Endothelial cell of umbilical vein (primary cell): ENCODE measurements around the gene TCN2. TPM values are rescaled to one million over a fixed set of nuclear protein-coding genes. Genes with fewer than 3 reads are reported as not detected.

Experiments used
- polyA plus RNA-seq, 4 experiments: library from polyadenylated mRNA; depleted of rRNA in 3 of 4; stranded (reverse) in 3 of 4; unstranded in 1 of 4; fragments of >200 nt; gene quantifications; 2 replicates each; pipeline versions ENCODE4 v1.2.1 to v1.2.3, GENCODE V29; 2011 to 2012; ENCODE audit warnings: missing spikeins in 1 of 4
- total RNA-seq: library from RNA; stranded (reverse); gene quantifications from 2 replicates; pipeline ENCODE4 v1.2.3, GENCODE V29; 2021

TCN2 gene
- total and polyA plus RNA-seq, 2 donors (not counting 3 experiments of a cell fraction or from before 2014, with no cell fraction given), result 80.6 to 188 TPM

Other genes starting within 250 kb of the TCN2 start
- gene RNF215, start 219.8 kb upstream of the TCN2 start, total RNA-seq, result 24.4 and 26.9 TPM in 2 replicates
- gene RNF215, start 219.8 kb upstream of the TCN2 start, polyA plus RNA-seq, result 16.7 and 21.7 TPM in 2 replicates
- 22.7 and 28.8 TPM in 2 replicates for gene SEC14L2, start 210.2 kb upstream of the TCN2 start, total RNA-seq
- gene SEC14L2, start 210.2 kb upstream of the TCN2 start, polyA plus RNA-seq, result 22.5 and 24.0 TPM in 2 replicates
- gene MTFP1, start 181.4 kb upstream of the TCN2 start, total RNA-seq, result 30.3 and 33.9 TPM in 2 replicates
- gene MTFP1, start 181.4 kb upstream of the TCN2 start, polyA plus RNA-seq, result 41.9 and 55.4 TPM in 2 replicates
- not detected in 2 replicates for gene SEC14L3, start 135.2 kb upstream of the TCN2 start, total RNA-seq
- not detected in 2 replicates for gene SEC14L3, start 135.2 kb upstream of the TCN2 start, polyA plus RNA-seq
- gene SEC14L4, start 101.5 kb upstream of the TCN2 start, total RNA-seq, result not detected in 2 replicates
- gene SEC14L4, start 101.5 kb upstream of the TCN2 start, polyA plus RNA-seq, result not detected in 2 replicates
- gene SEC14L6, start 60.4 kb upstream of the TCN2 start, total RNA-seq, result 0.15 TPM in 1 of 2 replicates, not detected in the other
- gene SEC14L6, start 60.4 kb upstream of the TCN2 start, polyA plus RNA-seq, result 0.04 and 0.11 TPM in 2 replicates
- gene GAL3ST1, start 32.5 kb upstream of the TCN2 start, total RNA-seq, result not detected in 2 replicates
- 0.06 TPM in 1 of 2 replicates, not detected in the other for gene GAL3ST1, start 32.5 kb upstream of the TCN2 start, polyA plus RNA-seq
- 106 and 110 TPM in 2 replicates for gene PES1, start 15.3 kb upstream of the TCN2 start, total RNA-seq
- gene PES1, start 15.3 kb upstream of the TCN2 start, polyA plus RNA-seq, result 135 and 154 TPM in 2 replicates
- gene SLC35E4, start 28.6 kb downstream of the TCN2 start, total RNA-seq, result 15.3 TPM in 2 replicates
- gene SLC35E4, start 28.6 kb downstream of the TCN2 start, polyA plus RNA-seq, result 10.7 and 14.8 TPM in 2 replicates
- 17.5 and 18.3 TPM in 2 replicates for gene DUSP18, start 60.7 kb downstream of the TCN2 start, total RNA-seq
- gene DUSP18, start 60.7 kb downstream of the TCN2 start, polyA plus RNA-seq, result 30.1 and 32.9 TPM in 2 replicates
- 6.5 and 7.5 TPM in 2 replicates for gene OSBP2, start 87.7 kb downstream of the TCN2 start, total RNA-seq
- 4.1 and 4.3 TPM in 2 replicates for gene OSBP2, start 87.7 kb downstream of the TCN2 start, polyA plus RNA-seq